ENCODE results near the gene RPS27L.
"Not testable (repeated sequence)": the region's sequence is repeated elsewhere in the genome, so short reads cannot be mapped to it uniquely, and the experiment has no call there.

Gene RPS27L

DNA sequence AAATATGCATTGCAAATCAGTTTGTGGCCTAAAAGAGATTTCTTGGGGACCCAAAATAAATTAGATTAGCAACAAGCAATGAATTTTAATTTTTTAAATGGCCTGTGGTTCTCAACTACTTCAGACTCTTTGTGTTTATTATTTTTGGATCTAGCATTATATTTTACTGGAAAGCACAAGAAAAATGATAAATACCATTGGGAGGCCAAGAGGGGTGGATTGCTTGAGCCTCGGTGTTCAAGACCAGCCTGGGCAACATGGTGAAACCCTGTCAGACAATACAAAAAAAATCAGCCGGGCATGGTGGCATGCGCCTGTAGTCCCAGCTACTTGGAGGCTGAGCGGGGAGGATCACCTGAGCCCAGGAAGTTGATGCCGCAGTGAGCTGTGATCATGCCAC is 22.0 kb downstream of the RPS27L start:
- no peak for DNase-seq

DNA sequence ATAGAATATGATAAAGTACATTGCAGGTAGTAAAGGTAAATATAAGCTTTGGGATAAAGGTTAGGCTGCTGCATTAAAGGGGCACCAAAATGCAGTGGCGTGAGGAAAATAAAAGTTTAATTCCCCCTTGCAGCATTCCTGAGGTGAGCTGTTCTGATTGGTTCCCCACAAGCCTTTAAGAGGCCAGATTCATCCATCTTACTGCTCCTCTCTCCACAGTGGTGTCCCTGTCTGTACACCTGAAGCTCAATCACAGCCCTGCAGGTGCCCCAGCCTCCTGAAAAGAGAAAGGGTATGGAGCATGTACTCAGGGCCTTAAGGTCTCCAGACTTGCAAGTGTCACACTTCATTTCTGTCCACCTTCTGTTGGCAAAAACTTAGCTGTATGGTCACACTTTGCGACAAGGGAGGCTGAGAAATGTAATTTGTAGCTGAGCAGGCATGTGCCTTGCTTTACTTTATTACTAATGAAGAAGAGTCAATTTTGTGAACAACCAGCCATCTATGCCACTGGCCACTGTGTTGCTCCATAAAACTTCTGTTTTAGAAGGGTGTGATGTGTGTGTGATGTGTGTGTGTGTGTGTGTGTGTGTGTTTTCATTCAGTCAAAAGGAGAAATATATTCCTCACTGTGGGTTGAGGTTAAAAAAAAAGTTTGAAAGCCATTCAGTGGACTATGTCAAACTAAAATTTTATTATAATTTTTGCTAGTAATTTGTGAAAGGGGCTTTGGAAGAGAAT is 22.9 kb downstream of the RPS27L start:
- no peak for DNase-seq

DNA sequence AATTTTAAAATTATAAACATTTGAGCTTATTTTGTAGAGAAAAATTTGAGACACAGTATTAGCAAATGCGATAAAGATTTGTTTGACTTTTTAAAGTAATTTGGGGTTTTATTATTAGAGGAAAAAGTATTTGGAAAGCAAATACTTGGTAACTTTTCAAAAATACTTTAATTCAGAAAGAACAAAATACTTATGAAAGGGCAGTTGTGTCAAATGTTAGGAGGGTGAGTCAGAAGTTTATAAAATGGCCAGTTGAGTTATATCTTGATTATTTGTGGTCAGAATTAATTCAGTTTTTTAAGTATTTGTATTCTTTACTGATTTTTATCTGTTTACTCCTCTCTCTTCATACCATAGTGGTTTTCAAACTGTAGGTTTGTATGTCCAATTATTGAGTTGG is 23.5 kb downstream of the RPS27L start:
- no peak for DNase-seq

DNA sequence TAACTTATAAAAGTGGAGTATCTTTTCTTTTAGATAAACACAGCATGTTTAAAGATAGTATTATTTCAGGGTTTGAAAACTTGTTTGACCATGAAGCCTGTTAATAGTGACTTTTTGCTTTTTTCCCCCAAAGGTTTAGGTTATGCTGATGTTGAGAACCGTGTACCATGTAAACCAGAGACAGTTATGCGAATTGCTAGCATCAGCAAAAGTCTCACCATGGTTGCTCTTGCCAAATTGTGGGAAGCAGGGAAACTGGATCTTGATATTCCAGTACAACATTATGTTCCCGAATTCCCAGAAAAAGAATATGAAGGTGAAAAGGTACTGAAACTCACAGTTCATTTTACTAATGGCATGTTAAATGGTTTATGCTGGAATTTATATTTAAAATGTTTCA is 30.6 kb downstream of the RPS27L start:
- no peak for DNase-seq

DNA sequence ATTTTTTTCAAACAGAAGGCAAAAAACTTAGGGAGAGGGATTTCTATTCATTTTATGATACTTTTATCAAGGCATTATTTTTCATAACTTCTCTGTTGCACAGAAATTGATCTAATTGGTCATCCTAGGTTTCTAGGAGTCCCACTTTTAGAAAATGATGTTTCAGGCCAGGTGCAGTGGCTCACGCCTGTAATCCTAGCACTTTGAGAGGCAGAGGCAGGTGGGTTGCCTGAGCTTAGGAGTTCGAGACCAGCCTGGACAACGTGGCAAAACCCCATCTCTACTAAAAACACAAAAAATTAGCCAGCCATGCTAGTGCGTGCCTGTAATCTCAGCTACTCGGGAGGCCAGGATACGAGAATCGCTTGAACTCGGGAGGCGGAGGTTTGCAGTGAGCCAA is 32.8 kb downstream of the RPS27L start:
- DNase-seq: no peak

DNA sequence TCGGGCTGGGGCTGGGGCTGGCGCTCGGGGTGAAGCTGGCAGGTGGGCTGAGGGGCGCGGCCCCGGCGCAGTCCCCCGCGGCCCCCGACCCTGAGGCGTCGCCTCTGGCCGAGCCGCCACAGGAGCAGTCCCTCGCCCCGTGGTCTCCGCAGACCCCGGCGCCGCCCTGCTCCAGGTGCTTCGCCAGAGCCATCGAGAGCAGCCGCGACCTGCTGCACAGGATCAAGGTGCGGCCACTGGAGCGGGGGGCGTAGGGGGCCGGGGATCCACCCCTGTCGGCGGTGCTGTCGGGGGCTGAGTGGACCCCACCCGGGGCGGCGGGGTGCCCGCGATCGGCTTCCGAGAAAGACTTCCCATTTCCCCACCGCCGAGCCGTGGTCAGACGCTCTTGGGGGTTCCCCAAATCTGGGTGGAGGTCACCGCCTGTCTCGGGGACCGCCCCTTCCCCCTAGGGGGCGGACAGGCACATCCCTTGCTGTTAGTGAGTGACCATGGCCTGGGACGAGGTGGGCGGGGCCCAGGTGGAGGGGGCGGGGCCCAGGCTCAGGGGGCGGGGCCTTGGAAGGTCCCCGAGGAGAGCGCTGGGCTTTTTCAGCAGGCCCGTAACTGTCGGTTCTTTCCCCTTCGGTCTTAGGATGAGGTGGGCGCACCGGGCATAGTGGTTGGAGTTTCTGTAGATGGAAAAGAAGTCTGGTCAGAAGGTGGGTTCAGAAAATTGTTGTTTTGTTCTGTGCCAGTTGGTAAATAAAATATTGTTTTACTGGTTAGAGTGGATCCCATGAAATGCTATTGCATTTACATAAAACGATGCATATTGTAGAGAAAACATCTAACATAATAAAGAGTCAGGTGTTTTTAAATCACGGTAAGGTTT is 35.0 kb downstream of the RPS27L start:
- DNase-seq: peak; percentile 47 to 57

DNA sequence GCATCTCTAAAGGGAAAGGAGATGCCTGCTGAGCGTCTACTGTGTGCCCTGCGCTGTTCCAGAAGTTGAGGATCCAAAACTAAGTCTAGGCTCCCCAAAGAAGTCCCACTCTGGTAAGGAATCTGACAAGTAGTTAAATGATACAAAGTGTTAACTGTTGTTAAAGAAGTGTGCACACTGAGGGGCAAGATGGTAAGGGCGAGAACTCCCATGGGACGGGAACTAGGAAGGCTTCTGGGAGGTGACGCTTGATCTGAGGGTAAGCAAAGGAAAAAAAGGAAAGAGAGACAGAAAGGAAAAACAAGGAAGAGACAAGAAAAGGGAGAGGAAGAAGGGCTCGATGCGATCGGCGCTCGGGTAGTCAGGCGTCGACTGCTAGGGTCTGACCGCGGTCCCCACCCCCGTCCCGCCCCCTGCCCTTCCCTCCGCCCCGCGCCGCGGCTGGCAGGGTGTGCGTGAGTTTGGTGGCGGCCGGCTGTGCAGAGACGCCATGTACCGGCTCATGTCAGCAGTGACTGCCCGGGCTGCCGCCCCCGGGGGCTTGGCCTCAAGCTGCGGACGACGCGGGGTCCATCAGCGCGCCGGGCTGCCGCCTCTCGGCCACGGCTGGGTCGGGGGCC is 35.8 kb downstream of the RPS27L start, which contains the start of gene LACTB:
LACTB (plus strand) TSS at position 480 of the 620 bp plus-strand sequence; CDS start at position 491, 11 bp downstream.
- DNase-seq: peak; percentile 72 to 81

DNA sequence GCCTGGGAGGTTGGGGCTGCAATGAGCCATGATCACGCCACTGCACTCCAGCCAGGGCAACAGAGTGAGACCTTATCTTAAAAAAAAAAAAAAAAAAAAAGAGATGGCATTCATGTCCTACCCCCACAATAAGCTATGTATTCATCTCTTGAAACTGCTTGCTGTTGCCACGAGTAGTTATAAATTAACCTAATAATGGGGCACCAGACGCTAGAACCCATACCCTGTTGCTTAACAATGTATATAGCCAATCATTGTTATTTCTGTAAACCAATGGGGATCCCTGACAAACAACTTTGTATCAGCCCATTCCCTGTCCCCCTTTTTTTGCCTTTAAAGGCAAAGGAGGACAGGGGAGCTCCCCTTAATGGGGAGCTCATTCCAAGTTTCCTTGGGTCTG is 38.4 kb downstream of the RPS27L start:
- no peak for DNase-seq

DNA sequence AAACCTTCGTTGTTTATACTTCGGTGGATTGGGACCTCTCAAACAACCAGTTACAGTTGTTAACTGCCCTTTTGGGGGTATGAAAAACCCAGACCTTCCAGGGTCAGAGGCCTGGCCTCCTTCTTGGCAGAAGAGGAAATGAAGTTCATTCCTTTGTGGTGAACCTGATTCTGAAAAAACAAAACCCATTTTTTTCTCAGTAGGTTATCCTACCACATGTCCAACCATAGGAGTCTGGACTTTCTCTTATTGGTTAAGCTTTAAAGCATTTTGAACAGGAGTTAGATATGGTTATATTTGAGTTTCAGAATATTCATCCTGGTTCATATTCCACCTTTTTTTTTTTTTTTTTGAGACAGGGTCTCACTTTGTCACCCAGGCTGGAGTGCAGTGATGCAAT is 42.8 kb downstream of the RPS27L start:
- no peak for DNase-seq

DNA sequence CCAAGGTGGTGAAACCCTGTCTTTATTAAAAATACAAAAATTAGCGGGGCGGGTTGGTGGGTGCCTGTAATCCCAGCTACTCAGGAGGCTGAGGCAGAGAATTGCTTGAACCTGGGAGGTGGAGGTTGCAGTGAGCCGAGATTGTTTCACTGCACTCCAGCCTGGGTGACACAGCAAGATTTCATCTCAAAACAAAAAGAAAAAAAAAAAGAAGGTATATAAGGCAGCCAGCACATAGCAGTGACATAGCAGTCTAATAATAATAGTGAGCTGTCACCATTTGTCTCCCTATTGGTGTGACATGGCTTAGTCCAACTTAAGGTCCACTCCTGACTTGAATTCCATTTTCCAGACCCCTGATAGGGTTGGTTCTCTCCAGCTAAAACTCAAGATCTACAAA is 44.4 kb downstream of the RPS27L start:
- no peak for DNase-seq

DNA sequence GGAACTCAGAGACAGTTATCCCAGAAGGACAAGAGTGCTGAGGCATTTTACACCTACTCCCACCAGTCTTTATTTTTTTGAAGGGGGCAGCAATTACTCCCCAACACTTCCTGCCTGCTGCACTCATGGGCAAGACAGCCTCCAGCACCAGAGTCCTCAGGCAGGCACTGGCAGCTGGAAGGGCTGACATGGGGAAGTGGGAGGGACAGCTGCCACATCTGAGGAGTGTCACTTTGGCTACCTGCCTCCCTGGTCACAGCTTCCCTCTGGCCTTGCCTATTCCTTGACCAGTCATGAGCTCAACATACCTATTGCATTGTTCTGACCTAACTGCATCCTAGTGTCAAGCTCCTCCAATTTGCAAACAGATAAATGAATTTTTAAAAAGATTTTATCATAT is 45.8 kb downstream of the RPS27L start:
- peak in 1 of 2 experiments; percentile 3 for DNase-seq

DNA sequence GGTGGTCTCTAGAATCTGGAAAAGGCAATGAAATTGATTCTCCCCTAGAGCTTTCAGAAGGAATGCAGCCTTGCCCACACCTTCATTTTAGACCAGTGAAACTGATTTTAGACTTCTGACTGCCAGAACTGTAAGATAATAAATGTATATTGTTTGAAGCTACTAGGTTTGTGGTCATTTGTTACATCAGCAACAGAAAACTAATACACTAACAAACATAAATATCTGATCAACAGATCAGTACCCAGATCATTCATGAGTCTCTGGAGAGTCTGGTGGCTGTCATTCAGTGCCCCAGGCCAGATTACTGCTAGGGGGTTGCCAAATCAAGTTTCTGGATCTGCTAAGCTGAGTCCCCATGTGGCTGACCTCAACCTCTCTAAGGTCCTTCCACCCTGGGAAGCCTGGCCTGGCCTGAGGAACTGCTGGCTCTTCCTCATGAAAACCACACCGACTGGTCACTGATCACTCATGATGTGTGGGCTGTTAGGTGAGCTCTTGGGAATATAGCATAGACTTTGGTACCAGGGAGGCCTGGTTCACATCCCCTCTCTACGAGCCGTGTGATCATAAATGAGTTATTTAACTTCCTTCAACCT is 46.8 kb downstream of the RPS27L start:
- no peak for DNase-seq

DNA sequence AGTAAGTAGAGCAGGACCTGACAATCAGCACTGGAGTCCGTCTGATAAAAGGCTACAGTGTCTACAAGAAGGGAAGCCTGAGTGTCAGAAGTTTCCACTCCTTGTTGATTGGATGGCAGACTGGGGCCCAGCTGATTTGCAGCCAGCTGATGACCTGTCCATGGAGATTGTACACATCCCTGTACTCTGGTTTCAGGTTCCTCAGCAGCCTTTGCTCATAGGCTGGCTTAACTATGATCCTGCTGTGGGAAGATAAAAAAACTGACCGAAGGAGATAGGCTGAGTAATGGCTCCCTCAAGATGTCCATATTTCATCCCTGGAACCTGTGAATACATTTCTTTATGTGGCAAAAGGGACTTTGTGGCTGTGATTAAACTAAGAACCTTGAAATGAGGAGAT is 47.4 kb downstream of the RPS27L start:
- DNase-seq: no peak

DNA sequence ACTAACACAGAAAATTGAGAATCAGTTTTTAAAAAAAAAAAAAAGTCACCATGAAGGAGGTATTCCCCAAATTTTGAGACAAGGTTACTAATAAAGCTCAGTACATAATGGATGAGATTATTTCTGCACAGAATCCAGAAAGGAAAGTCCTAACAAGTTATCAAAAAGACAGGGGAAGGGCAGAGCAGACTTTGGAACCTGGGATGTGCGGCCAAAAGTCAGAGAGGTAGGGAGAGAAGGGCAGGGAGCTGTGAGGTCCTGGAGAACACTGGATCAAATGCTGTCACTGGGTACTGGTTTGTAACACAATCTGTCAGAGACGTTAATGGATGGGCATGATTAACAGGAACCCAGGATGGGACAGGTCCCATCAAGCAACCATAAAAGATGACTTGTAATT is 47.8 kb downstream of the RPS27L start:
- no peak for DNase-seq

DNA sequence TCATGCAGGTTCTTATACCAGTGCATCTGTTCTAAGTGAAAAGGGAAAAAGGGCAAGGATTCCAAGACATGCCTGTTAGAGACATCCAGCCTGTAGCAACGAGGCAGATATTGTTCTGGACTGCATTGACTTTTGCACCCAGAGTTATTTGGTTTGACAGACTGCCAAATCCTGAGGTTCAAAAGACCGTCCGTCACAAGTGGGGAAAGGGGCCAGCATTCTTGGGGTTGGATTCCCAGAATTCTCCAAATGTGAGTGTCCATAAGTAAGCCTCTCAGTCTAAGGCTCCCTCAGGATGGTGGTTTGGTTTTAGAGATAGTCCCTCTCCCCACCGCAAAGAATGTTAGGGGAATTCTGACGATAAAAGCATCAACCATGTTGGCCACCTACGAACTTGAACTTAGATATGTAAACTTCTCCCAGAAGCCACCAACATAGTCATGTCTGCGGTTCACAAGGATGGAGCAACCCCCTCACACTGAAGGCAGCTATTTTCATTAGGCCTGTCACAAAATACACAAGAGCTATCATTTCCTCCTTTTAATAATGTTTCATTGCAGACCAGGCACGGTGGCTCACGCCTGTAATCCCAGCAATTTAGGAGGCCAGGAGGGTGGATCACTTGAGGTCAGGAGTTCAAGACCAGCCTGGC is 49.3 kb downstream of the RPS27L start:
- no peak for DNase-seq

DNA sequence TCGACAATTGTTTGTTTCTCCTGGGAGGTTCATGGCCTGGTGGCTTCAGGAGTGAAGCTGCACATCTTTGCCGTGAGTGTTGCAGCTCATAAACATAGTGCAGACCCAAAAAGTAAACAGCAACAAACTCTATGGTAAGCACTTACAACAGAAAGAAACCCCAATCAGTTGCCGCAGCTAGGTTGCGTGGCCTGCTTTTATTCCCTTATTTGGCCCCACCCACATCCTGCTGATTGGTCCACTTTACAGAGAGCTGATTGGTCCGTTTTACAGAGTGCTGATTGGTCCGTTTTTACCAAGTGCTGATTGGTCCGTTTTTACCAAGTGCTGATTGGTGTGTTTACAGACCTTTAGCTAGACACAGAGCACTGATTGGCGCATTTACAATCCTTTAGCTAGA is 51.9 kb downstream of the RPS27L start:
- DNase-seq: not testable (repeated sequence)

DNA sequence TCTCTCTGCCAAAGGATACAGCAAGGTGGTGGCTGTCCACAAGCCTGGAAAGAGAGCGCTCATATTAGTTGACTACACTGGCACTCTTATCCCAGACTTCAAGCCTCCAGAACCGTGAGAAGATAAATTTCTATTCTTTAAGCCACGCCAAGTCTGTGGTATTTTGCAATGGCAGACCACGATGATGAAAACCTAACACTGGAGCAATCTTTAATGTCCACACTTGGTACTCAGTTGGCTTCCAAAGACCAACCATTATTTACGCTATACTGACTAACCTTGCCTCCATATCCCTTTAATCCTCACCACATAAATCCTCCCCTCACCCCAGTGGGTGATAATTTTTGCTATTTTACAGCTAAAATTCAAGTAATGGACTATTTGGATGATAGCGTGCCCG is 52.5 kb downstream of the RPS27L start:
- no peak for DNase-seq

DNA sequence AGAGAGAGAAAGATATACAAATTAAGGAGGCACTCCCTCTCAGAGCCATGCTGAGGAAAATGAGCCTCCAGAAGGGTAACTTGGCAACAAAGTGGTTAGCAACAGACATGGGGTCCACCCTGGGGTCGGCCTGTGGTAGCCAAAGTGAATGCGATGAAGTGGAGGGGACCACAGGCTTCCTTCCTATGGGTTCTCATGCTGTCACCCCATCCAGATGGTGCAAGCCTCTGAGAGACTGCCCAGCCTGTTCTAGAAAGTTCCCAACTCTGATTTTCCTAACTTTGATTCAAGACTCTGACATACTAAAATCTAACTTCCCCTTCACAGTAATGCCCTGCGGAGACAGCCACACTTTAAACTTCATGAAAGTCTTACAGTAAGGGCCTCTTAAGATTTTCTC is 53.9 kb downstream of the RPS27L start:
- DNase-seq: no peak

DNA sequence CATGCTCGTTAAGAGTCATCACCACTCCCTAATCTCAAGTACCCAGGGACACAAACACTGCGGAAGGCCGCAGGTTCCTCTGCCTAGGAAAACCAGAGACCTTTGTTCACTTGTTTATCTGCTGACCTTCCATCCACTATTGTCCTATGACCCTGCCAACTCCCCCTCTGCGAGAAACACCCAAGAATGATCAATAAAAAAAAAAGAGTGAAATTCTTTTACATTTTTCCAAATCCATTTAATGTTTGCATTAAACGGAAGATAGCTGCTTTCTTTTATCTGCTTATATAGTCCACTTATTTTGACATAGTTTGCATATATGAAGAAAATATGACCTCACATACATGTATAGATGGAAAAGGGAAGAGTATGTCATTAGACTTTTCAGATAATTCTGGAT is 57.7 kb downstream of the RPS27L start:
- DNase-seq: not testable (repeated sequence)

DNA sequence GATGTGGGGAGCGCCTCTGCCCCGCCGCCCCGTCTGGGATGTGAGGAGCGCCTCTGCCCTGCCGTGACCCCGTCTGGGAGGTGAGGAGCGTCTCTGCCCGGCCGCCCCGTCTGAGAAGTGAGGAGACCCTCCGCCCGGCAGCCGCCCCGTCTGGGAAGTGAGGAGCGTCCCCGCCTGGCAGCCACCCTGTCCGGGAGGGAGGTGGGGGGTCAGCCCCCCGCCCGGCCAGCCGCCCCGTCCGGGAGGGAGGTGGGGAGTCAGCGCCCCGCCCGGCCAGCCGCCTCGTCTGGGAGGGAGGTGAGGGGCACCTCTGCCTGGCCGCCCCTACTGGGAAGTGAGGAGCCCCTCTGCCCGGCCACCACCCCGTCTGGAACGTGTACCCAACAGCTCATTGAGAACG is 58.4 kb downstream of the RPS27L start:
- not testable (repeated sequence) for DNase-seq

All from SHP77 (cell line).